Measurements from ENCODE around the gene COP1.

DNA sequence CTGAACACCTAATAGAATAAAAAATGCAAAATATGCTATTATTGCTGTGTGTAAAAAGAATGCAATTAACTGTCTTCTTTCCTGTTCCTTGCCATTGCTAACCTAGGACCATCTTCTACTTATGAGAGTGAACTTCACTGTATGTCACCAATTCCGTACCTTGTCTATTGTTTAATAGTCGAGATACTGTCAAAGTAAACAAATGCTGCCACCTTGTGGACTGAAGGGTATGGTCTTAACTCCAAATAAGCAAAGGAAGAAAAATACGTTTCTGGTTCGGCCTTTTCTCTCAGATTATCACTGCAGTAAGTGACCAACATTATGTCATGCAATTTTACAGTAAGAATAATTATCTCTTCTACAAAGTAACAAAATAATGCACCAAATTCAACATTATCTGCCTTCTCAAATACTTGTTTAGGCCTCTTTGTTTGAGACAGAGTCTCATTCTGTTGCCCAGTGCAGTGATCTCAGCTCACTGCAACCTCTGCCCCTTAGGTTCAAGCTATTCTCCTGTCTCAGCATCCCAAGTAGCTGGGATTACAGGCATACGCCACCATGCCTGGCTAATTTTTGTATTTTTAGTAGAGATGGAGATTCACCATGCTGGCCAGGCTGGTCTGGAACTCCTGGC lies 133.4 kb downstream of the COP1 start:
- TF ChIP-seq GATA3 (IDR thresholded peaks at IDR 0.05; ENCODE audit: low read depth, low read length) (no peak), GATA2 (IDR thresholded peaks at IDR 0.05; ENCODE audit: low read depth, low read length) (no peak)
